ENCODE results near the gene BHLHE23.

Gene BHLHE23

GRCh38 chr20:62979876-62980373 lies 26.8 kb downstream of the BHLHE23 start:
- no peaks in the 10 kb centered on the region for H4K20me1 ChIP-seq (ENCODE audit: insufficient read depth)
- H3K9ac ChIP-seq = no peak overlapping the region
- H3K27ac ChIP-seq = no peak overlapping the region
- no peaks in the 10 kb centered on the region for H3K79me2 ChIP-seq (ENCODE audit: insufficient read depth, low read depth)
- H2AFZ ChIP-seq (ENCODE audit: low read depth) = no peak overlapping the region
- no peak overlapping the region for H3K4me3 ChIP-seq (IDR thresholded peaks at IDR 0.05; ENCODE audit: insufficient read depth, low read depth, low read length)
- no peak for TF ChIP-seq CTCF (conservative IDR thresholded peaks at IDR 0.05; ENCODE audit: low read depth, low read length)
- peaks cover 95% of the 10 kb centered on the region for H3K27me3 ChIP-seq (ENCODE audit: insufficient read depth, low read depth)
- H3K4me1 ChIP-seq (ENCODE audit: low read depth, poor library complexity, severe bottlenecking) = peaks cover 18% of the 10 kb centered on the region
- H3K4me2 ChIP-seq = no peak overlapping the region
- no peaks in the 10 kb centered on the region for H3K36me3 ChIP-seq (ENCODE audit: insufficient read depth)

GRCh38 chr20:62979310-62979709 lies 27.5 kb downstream of the BHLHE23 start:
- no peaks in the 10 kb centered on the region for H3K36me3 ChIP-seq (ENCODE audit: insufficient read depth)
- H2AFZ ChIP-seq (ENCODE audit: low read depth) = no peak overlapping the region
- H3K27ac ChIP-seq = no peak overlapping the region
- peaks cover 95% of the 10 kb centered on the region for H3K27me3 ChIP-seq (ENCODE audit: insufficient read depth, low read depth)
- no peak overlapping the region for H3K9ac ChIP-seq
- no peaks in the 10 kb centered on the region for H4K20me1 ChIP-seq (ENCODE audit: insufficient read depth)
- H3K79me2 ChIP-seq (ENCODE audit: insufficient read depth, low read depth) = no peaks in the 10 kb centered on the region
- H3K4me3 ChIP-seq (IDR thresholded peaks at IDR 0.05; ENCODE audit: insufficient read depth, low read depth, low read length) = no peak overlapping the region
- peak; percentile 15; the same call in 1 of the 2 replicates for TF ChIP-seq CTCF (conservative IDR thresholded peaks at IDR 0.05; ENCODE audit: low read depth, low read length)
- H3K4me1 ChIP-seq (ENCODE audit: low read depth, poor library complexity, severe bottlenecking) = peaks cover 13% of the 10 kb centered on the region
- H3K4me2 ChIP-seq = no peak overlapping the region

- H3K4me2 ChIP-seq = no peak overlapping the region
- H3K4me3 ChIP-seq (IDR thresholded peaks at IDR 0.05; ENCODE audit: insufficient read depth, low read depth, low read length) = no peak overlapping the region
- no peaks in the 10 kb centered on the region for H3K36me3 ChIP-seq (ENCODE audit: insufficient read depth)
- no peaks in the 10 kb centered on the region for H4K20me1 ChIP-seq (ENCODE audit: insufficient read depth)
- no peak for TF ChIP-seq CTCF (conservative IDR thresholded peaks at IDR 0.05; ENCODE audit: low read depth, low read length)
- no peak overlapping the region for H3K27ac ChIP-seq
- H3K27me3 ChIP-seq (ENCODE audit: insufficient read depth, low read depth) = peaks cover 95% of the 10 kb centered on the region
- no peak overlapping the region for H3K9ac ChIP-seq
- no peaks in the 10 kb centered on the region for H3K79me2 ChIP-seq (ENCODE audit: insufficient read depth, low read depth)
- H3K4me1 ChIP-seq (ENCODE audit: low read depth, poor library complexity, severe bottlenecking) = peaks cover 13% of the 10 kb centered on the region
- no peak overlapping the region for H2AFZ ChIP-seq (ENCODE audit: low read depth)
Observed at GRCh38 chr20:62978561-62978943, 28.2 kb downstream of the BHLHE23 start.

- no peak for TF ChIP-seq CTCF (conservative IDR thresholded peaks at IDR 0.05; ENCODE audit: low read depth, low read length)
- no peak overlapping the region for H3K27ac ChIP-seq
- no peak overlapping the region for H3K4me3 ChIP-seq (IDR thresholded peaks at IDR 0.05; ENCODE audit: insufficient read depth, low read depth, low read length)
Observed at GRCh38 chr20:62977613-62978560, 28.9 kb downstream of the BHLHE23 start.

More at GRCh38 chr20:62977613-62978560, 28.9 kb downstream of the BHLHE23 start:
- Histone ChIP-seq H3K79me2 (ENCODE audit: insufficient read depth, low read depth) (no peaks in the 10 kb centered on the region), H3K36me3 (ENCODE audit: insufficient read depth) (no peaks in the 10 kb centered on the region), H3K9ac (no peak overlapping the region), H2AFZ (ENCODE audit: low read depth) (no peak overlapping the region; the same call in 1 of the 2 replicates), H3K27me3 (ENCODE audit: insufficient read depth, low read depth) (peaks cover 97% of the 10 kb centered on the region), H3K4me2 (peak overlapping the region; percentile 36; the same call in 1 of the 2 replicates), H4K20me1 (ENCODE audit: insufficient read depth) (no peaks in the 10 kb centered on the region), H3K4me1 (ENCODE audit: low read depth, poor library complexity, severe bottlenecking) (peaks cover 13% of the 10 kb centered on the region)

Measured in KMS-11 (cell line).